T follicular helper cell (primary cell): ENCODE results near the gene IAH1.

Experiments used
- DNase-seq: peaks from one replicate; pipeline ENCODE4 v3.0.0-alpha.2; 2020; ENCODE audit warnings: low read depth

IAH1 gene

DNA sequence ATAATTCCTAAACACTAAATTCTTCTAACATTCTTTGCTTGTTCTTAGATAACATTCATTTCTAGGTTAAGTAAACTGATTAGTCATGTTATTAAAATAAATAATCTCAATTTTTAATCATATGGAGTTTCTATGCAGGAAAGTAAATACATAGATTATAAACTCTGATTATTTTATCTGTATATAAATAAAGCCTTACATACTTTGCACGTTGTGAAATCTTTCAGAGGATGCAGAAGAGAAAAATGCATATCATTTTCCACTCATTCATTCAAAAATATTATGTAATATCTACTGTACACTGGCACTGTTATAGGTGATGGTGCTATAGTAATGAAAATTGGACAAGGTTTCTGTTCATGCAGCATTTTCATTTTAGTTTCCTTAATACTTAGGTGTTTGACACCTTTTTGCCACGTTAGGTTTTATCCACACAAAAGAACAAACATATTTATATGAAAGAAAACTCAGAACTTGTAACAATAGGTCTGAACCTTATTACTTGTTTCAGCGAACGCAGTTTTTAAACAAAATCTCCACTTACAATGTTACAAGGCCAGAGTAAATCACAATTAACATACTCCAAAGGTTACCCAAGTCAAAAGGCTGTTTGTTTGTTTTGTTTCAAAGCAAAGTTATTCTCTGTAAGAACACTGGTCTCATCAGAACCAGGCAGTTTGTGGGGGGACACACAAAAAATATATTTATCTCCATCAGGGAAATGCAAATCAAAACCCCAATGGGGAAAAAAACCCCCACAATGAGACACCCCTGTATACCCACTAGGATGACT lies 53.8 kb downstream of the IAH1 start:
- DNase-seq = no peak

DNA sequence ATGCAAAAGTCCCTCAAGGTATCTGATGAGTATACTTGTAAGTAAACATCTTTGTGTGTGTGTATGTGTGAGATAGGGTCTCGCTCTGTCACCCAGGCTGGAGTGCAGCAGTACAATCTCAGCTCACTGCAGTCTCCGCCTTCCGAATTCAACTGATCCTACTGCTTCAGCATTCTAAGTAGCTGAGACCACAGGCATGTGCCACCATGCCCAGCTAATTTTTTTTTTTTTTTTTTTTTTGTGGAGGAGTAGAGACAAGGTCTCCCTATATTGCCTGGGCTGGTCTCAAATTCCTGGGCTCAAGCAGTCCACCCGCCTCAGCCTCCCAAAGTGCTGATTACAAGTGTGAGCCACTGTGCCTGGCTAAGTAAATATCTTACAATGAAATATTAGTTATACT lies 58.1 kb downstream of the IAH1 start:
- DNase-seq = no peak

DNA sequence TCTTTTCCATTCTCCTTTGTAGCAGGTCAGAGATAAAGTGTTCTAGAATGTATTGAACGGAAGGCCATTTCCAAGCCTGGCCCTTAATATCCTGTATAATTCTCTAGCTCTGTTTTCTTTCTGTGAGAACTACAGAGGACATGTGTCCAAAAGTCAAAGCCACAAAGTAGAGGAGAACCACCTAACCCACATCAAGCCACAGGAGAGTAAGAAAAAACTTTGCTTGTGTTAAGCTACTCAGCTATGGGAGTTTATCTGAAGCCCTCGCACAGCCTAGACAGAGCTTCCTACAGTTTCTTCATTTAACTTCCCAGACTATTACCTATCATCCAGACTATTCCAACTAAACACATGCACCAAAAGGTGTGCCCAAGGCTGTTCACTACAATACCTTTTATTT lies 59.3 kb downstream of the IAH1 start:
- DNase-seq = no peak

DNA sequence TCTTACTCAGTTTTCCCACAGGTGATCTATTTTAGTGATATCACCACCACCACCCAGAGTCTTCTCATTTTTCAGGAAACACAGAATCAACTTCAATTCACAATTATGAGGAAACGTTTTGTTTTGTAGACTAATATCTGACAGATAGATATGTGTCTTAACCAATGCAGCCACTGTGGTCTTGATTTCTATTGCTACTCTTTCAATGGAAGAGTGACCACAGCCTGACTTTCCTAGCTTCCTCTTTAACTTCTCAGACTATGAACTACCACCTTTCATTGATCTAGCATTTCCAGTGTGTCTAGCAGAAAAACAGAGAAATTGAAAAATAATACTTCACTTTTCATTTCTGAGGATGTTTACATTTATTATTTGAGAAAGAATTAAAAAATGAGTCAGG lies 60.8 kb downstream of the IAH1 start:
- no peak for DNase-seq

DNA sequence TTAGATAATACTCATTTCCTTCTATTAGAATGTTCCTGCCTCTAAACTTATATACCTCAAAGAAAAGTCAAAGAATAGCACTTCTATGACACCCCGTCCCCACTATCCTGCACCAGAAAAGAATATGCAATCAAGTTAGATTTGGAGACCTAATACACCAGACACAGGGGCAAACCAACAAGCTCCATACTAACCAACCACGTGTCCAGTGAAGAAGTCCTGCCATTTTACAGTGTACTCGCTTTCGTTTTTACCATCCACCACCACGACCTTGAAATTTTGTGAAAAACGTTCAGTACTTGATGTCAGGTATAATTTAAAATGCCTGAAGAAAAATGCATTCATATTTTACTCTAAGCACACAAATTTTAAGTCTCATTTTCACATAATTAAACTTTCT lies 62.2 kb downstream of the IAH1 start:
- DNase-seq = no peak

DNA sequence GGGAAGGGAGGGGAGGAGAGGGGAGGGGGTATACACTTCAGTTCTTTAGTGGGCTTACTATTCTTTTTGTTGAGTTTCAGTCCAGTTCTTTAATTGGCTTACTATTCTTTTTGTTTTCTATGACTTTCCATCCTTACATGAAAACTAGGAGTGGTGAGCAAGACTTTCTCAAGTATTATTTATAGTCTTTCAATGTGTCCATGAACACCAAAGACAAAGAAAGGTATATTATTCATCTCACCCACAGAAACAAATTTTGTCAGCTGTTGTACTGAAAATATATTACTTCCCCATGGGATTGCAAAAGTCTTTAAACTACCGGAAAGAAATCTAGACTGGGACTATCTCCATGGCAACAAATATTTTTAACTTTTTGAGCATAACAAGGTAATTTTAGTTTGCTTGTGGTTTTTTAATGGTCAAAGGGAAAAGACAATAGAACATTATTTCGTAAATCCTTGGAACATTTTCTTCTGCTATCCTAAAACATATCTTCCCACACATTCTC lies 63.7 kb downstream of the IAH1 start:
- DNase-seq = no peak
